HepG2 (cell line): Measurements from ENCODE around the gene WNK2.

Experiments used
- ATF6 ChIP-seq: sonication (generic); formaldehyde crosslinking; conservative IDR thresholded peaks from 2 replicates; pipeline ENCODE4 v1.4.0; 2020; ENCODE audit warnings: missing genetic modification reagents
- CTCF ChIP-seq: sonication (generic); formaldehyde crosslinking; IDR thresholded peaks from 2 replicates; pipeline ENCODE4 v1.5.0; 2020; ENCODE audit warnings: mild to moderate bottlenecking, missing genetic modification reagents, moderate library complexity
- GTF2F1 ChIP-seq: fragments of 150-350 bp; IDR thresholded peaks from 2 replicates; pipeline ENCODE4 v1.6.1; 2014; ENCODE audit warnings: low read length
- NCOA5 ChIP-seq: sonication (generic); formaldehyde crosslinking; IDR thresholded peaks from 2 replicates; pipeline ENCODE4 v1.4.0; 2020; ENCODE audit warnings: missing genetic modification reagents
- NFATC3 ChIP-seq: sonication (generic); formaldehyde crosslinking; IDR thresholded peaks from 2 replicates; pipeline ENCODE4 v1.5.1; 2020; ENCODE audit warnings: mild to moderate bottlenecking, missing genetic modification reagents
- RNF2 ChIP-seq: fragments of 450-650 bp; conservative IDR thresholded peaks from 2 replicates; pipeline ENCODE4 v1.6.1; 2016; ENCODE audit warnings: low read depth
- SP2 ChIP-seq: sonication (generic); formaldehyde crosslinking; IDR thresholded peaks from 2 replicates; pipeline ENCODE4 v1.5.1; 2020; ENCODE audit warnings: mild to moderate bottlenecking, missing genetic modification reagents
- TF ChIP-seq, protein P1 (sequence below): sonication (generic); formaldehyde crosslinking; IDR thresholded peaks from 2 replicates; pipeline ENCODE4 v1.5.0; 2020; ENCODE audit warnings: mild to moderate bottlenecking, missing genetic modification reagents, borderline replicate concordance
- TF ChIP-seq, protein P2 (sequence below): sonication (generic); formaldehyde crosslinking; IDR thresholded peaks from 2 replicates; pipeline ENCODE4 v1.4.0; 2020; ENCODE audit warnings: missing genetic modification reagents
- TF ChIP-seq, protein P3 (sequence below): sonication (generic); formaldehyde crosslinking; IDR thresholded peaks from 2 replicates; pipeline ENCODE4 v1.4.0; 2020; ENCODE audit warnings: missing genetic modification reagents, mild to moderate bottlenecking, borderline replicate concordance

- TF ChIP-seq CTCF (CRISPR knock-in tag) (no peak), SP2 (no peak), ATF6 (CRISPR knock-in tag) (no peak), NCOA5 (CRISPR knock-in tag) (no peak), RNF2 (no peak), NFATC3 (no peak), GTF2F1 (no peak)
- TF ChIP-seq, protein P1, sequence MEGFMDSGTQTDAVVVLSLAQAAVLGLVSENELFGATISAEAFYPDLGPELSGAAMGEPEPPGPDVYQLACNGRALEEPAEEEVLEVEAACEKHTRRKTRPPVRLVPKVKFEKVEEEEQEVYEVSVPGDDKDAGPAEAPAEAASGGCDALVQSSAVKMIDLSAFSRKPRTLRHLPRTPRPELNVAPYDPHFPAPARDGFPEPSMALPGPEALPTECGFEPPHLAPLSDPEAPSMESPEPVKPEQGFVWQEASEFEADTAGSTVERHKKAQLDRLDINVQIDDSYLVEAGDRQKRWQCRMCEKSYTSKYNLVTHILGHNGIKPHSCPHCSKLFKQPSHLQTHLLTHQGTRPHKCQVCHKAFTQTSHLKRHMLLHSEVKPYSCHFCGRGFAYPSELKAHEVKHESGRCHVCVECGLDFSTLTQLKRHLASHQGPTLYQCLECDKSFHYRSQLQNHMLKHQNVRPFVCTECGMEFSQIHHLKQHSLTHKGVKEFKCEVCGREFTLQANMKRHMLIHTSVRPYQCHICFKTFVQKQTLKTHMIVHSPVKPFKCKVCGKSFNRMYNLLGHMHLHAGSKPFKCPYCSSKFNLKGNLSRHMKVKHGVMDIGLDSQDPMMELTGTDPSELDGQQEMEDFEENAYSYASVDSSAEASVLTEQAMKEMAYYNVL = no peak
- TF ChIP-seq, protein P2, sequence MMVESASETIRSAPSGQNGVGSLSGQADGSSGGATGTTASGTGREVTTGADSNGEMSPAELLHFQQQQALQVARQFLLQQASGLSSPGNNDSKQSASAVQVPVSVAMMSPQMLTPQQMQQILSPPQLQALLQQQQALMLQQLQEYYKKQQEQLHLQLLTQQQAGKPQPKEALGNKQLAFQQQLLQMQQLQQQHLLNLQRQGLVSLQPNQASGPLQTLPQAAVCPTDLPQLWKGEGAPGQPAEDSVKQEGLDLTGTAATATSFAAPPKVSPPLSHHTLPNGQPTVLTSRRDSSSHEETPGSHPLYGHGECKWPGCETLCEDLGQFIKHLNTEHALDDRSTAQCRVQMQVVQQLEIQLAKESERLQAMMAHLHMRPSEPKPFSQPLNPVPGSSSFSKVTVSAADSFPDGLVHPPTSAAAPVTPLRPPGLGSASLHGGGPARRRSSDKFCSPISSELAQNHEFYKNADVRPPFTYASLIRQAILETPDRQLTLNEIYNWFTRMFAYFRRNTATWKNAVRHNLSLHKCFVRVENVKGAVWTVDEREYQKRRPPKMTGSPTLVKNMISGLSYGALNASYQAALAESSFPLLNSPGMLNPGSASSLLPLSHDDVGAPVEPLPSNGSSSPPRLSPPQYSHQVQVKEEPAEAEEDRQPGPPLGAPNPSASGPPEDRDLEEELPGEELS (CRISPR knock-in tag) = no peak
- TF ChIP-seq, protein P3, sequence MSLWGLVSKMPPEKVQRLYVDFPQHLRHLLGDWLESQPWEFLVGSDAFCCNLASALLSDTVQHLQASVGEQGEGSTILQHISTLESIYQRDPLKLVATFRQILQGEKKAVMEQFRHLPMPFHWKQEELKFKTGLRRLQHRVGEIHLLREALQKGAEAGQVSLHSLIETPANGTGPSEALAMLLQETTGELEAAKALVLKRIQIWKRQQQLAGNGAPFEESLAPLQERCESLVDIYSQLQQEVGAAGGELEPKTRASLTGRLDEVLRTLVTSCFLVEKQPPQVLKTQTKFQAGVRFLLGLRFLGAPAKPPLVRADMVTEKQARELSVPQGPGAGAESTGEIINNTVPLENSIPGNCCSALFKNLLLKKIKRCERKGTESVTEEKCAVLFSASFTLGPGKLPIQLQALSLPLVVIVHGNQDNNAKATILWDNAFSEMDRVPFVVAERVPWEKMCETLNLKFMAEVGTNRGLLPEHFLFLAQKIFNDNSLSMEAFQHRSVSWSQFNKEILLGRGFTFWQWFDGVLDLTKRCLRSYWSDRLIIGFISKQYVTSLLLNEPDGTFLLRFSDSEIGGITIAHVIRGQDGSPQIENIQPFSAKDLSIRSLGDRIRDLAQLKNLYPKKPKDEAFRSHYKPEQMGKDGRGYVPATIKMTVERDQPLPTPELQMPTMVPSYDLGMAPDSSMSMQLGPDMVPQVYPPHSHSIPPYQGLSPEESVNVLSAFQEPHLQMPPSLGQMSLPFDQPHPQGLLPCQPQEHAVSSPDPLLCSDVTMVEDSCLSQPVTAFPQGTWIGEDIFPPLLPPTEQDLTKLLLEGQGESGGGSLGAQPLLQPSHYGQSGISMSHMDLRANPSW (CRISPR knock-in tag) = no peak
Observed at GRCh38 chr9:93317495-93318094, 133.7 kb downstream of the WNK2 start.
